ENCODE measurements around the gene NTF4. TPM values are rescaled to one million over a fixed set of nuclear protein-coding genes. Genes with fewer than 3 reads are reported as not detected.

Gene NTF4
- total RNA-seq: not detected in 2 replicates

- DNase-seq (ENCODE audit: extremely low read depth, low read depth, low spot score): no peak
Measured at GRCh38 chr19:49064768-49065611, at the start of gene NTF4. Gene NTF4 (minus strand): TSS chr19:49064818. CDS start chr19:49061997, 2,821 bp downstream.

- no peak for DNase-seq (ENCODE audit: extremely low read depth, low read depth, low spot score)
Measured at GRCh38 chr19:49113762-49114629, 49.4 kb upstream of the NTF4 start, which contains the start of gene LIN7B. Gene LIN7B (plus strand): TSS chr19:49114370. CDS start chr19:49114405, 35 bp downstream.

GRCh38 chr19:49111218-49111998 is 46.8 kb upstream of the NTF4 start:
- no peak for DNase-seq (ENCODE audit: extremely low read depth, low read depth, low spot score)

- no peak for DNase-seq (ENCODE audit: extremely low read depth, low read depth, low spot score)
Measured at GRCh38 chr19:49110567-49110966, 45.9 kb upstream of the NTF4 start.

- no peak for DNase-seq (ENCODE audit: extremely low read depth, low read depth, low spot score)
Measured at GRCh38 chr19:49109569-49110233, 45.1 kb upstream of the NTF4 start.

GRCh38 chr19:49109051-49109450 is 44.4 kb upstream of the NTF4 start:
- no peak for DNase-seq (ENCODE audit: extremely low read depth, low read depth, low spot score)

GRCh38 chr19:49107625-49108459 is 43.2 kb upstream of the NTF4 start:
- no peak for DNase-seq (ENCODE audit: extremely low read depth, low read depth, low spot score)

GRCh38 chr19:49106648-49107135 is 42.1 kb upstream of the NTF4 start:
- no peak for DNase-seq (ENCODE audit: extremely low read depth, low read depth, low spot score)

- no peak for DNase-seq (ENCODE audit: extremely low read depth, low read depth, low spot score)
Measured at GRCh38 chr19:49104229-49104864, 39.7 kb upstream of the NTF4 start.

- no peak for DNase-seq (ENCODE audit: extremely low read depth, low read depth, low spot score)
Measured at GRCh38 chr19:49103331-49104085, 38.9 kb upstream of the NTF4 start.

GRCh38 chr19:49102303-49102702 is 37.7 kb upstream of the NTF4 start:
- DNase-seq (ENCODE audit: extremely low read depth, low read depth, low spot score): no peak

GRCh38 chr19:49101160-49101559 is 36.5 kb upstream of the NTF4 start:
- no peak for DNase-seq (ENCODE audit: extremely low read depth, low read depth, low spot score)

GRCh38 chr19:49098795-49099194 is 34.2 kb upstream of the NTF4 start:
- no peak for DNase-seq (ENCODE audit: extremely low read depth, low read depth, low spot score)

GRCh38 chr19:49097453-49098288 is 33.1 kb upstream of the NTF4 start:
- no peak for DNase-seq (ENCODE audit: extremely low read depth, low read depth, low spot score)

- no peak for DNase-seq (ENCODE audit: extremely low read depth, low read depth, low spot score)
Measured at GRCh38 chr19:49094505-49095482, 30.2 kb upstream of the NTF4 start.

GRCh38 chr19:49092686-49093085 is 28.1 kb upstream of the NTF4 start:
- DNase-seq (ENCODE audit: extremely low read depth, low read depth, low spot score): no peak

Data from glomerular endothelial cell (primary cell).